H1 (cell line): ENCODE measurements around the gene ZBED4. TPM values are rescaled to one million over a fixed set of nuclear protein-coding genes. Genes with fewer than 3 reads are reported as not detected.

Source experiments
- CREB1 ChIP-seq: IDR thresholded peaks from 2 replicates; pipeline ENCODE4 v1.6.1; 2012; ENCODE audit warnings: inconsistent platforms
- SAP30 ChIP-seq: fragments of 300-600 bp; sonication (generic); IDR thresholded peaks from 2 replicates; pipeline ENCODE4 v1.7.1; 2012; ENCODE audit warnings: low read length, moderate library complexity, mild to moderate bottlenecking, inconsistent platforms; ENCODE audit not compliant: insufficient read depth, insufficient replicate concordance
- SIX5 ChIP-seq: IDR thresholded peaks from 2 replicates; pipeline ENCODE4 v1.6.1; 2011; ENCODE audit warnings: mild to moderate bottlenecking, low read depth, low read length
- SP1 ChIP-seq: IDR thresholded peaks from 2 replicates; pipeline ENCODE4 v1.6.1; 2011; ENCODE audit warnings: low read depth, low read length
- polyA plus RNA-seq, 7 experiments: library from polyadenylated mRNA; depleted of rRNA in 3 of 7; stranded (reverse) in 5 of 7; unstranded in 2 of 7; fragments of >200 nt in 5 of 7; fragments of 200-250 nt in 2 of 7; gene quantifications; 1 replicate in 5 of 7; 2 replicates in 1 of 7; 4 replicates in 1 of 7; pipeline versions ENCODE4 v1.2.1 to v1.2.3, GENCODE V29; 2011 to 2013; ENCODE audit warnings: missing spikeins in 2 of 7, mixed read lengths in 2 of 7
- total RNA-seq: library from RNA; stranded (reverse); fragmentation: NEBNext Ultra II Directional; extraction: Animal tissue kit (Norgen Biotek cat#: 25700); gene quantifications from 2 replicates; pipeline ENCODE4 v1.2.1, GENCODE V29; 2021
- TF ChIP-seq, protein P1 (sequence below): fragments of 300-600 bp; sonication (generic); IDR thresholded peaks from 2 replicates; pipeline ENCODE4 v1.7.1; 2012; ENCODE audit warnings: low read length, moderate library complexity, mild to moderate bottlenecking, inconsistent platforms; ENCODE audit not compliant: insufficient replicate concordance

ZBED4 gene
- total and polyA plus RNA-seq, 2 of the 8 experiments (the other 6 are each of a cell fraction or from before 2014, with no cell fraction given) = 11.0 to 28.3 TPM

DNA sequence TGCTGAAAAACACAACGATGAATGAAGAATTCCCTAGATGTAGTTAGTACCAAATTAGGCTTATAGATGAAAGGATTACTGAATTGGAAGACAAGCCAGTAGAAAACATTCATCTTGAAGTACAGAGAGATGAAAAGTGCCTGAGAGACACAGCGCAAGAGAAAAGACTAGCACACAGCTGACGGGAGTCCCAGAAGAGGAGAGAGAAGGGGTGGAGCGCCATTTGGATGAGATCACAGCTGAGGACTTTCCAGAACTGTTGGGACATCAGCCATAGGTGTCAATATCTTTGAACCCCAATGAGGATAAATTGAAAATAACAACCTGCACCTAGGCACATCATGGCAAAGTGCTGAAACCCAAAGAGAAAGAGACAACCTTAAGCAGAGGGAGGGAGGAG is 39.4 kb downstream of the ZBED4 start (continued):
- TF ChIP-seq, protein P1, sequence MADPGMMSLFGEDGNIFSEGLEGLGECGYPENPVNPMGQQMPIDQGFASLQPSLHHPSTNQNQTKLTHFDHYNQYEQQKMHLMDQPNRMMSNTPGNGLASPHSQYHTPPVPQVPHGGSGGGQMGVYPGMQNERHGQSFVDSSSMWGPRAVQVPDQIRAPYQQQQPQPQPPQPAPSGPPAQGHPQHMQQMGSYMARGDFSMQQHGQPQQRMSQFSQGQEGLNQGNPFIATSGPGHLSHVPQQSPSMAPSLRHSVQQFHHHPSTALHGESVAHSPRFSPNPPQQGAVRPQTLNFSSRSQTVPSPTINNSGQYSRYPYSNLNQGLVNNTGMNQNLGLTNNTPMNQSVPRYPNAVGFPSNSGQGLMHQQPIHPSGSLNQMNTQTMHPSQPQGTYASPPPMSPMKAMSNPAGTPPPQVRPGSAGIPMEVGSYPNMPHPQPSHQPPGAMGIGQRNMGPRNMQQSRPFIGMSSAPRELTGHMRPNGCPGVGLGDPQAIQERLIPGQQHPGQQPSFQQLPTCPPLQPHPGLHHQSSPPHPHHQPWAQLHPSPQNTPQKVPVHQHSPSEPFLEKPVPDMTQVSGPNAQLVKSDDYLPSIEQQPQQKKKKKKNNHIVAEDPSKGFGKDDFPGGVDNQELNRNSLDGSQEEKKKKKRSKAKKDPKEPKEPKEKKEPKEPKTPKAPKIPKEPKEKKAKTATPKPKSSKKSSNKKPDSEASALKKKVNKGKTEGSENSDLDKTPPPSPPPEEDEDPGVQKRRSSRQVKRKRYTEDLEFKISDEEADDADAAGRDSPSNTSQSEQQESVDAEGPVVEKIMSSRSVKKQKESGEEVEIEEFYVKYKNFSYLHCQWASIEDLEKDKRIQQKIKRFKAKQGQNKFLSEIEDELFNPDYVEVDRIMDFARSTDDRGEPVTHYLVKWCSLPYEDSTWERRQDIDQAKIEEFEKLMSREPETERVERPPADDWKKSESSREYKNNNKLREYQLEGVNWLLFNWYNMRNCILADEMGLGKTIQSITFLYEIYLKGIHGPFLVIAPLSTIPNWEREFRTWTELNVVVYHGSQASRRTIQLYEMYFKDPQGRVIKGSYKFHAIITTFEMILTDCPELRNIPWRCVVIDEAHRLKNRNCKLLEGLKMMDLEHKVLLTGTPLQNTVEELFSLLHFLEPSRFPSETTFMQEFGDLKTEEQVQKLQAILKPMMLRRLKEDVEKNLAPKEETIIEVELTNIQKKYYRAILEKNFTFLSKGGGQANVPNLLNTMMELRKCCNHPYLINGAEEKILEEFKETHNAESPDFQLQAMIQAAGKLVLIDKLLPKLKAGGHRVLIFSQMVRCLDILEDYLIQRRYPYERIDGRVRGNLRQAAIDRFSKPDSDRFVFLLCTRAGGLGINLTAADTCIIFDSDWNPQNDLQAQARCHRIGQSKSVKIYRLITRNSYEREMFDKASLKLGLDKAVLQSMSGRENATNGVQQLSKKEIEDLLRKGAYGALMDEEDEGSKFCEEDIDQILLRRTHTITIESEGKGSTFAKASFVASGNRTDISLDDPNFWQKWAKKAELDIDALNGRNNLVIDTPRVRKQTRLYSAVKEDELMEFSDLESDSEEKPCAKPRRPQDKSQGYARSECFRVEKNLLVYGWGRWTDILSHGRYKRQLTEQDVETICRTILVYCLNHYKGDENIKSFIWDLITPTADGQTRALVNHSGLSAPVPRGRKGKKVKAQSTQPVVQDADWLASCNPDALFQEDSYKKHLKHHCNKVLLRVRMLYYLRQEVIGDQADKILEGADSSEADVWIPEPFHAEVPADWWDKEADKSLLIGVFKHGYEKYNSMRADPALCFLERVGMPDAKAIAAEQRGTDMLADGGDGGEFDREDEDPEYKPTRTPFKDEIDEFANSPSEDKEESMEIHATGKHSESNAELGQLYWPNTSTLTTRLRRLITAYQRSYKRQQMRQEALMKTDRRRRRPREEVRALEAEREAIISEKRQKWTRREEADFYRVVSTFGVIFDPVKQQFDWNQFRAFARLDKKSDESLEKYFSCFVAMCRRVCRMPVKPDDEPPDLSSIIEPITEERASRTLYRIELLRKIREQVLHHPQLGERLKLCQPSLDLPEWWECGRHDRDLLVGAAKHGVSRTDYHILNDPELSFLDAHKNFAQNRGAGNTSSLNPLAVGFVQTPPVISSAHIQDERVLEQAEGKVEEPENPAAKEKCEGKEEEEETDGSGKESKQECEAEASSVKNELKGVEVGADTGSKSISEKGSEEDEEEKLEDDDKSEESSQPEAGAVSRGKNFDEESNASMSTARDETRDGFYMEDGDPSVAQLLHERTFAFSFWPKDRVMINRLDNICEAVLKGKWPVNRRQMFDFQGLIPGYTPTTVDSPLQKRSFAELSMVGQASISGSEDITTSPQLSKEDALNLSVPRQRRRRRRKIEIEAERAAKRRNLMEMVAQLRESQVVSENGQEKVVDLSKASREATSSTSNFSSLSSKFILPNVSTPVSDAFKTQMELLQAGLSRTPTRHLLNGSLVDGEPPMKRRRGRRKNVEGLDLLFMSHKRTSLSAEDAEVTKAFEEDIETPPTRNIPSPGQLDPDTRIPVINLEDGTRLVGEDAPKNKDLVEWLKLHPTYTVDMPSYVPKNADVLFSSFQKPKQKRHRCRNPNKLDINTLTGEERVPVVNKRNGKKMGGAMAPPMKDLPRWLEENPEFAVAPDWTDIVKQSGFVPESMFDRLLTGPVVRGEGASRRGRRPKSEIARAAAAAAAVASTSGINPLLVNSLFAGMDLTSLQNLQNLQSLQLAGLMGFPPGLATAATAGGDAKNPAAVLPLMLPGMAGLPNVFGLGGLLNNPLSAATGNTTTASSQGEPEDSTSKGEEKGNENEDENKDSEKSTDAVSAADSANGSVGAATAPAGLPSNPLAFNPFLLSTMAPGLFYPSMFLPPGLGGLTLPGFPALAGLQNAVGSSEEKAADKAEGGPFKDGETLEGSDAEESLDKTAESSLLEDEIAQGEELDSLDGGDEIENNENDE = no peak
- TF ChIP-seq SAP30 (no peak), SIX5 (no peak), SP1 (no peak), CREB1 (no peak)
- TF ChIP-seq, all 59 proteins: peak for 0
